GM04504 (cell line): ENCODE data around the gene RAD51B.
A peak's percentile ranks its signal among the peaks of the same experiment; 100 is the strongest.

Source experiments
- DNase-seq: peaks from one replicate; pipeline ENCODE4 v3.0.0-alpha.2; 2012; ENCODE audit warnings: low read depth

RAD51B gene

GRCh38 chr14:68512088-68512487, 692.5 kb downstream of the RAD51B start:
- peak; percentile 65 for DNase-seq

GRCh38 chr14:68513137-68513536, 693.6 kb downstream of the RAD51B start:
- DNase-seq = no peak

GRCh38 chr14:68513838-68514607, 694.4 kb downstream of the RAD51B start:
- no peak for DNase-seq

GRCh38 chr14:68514608-68515194, 695.1 kb downstream of the RAD51B start:
- DNase-seq = no peak

GRCh38 chr14:68516342-68516741, 696.8 kb downstream of the RAD51B start:
- DNase-seq = no peak

GRCh38 chr14:68518166-68518565, 698.6 kb downstream of the RAD51B start:
- no peak for DNase-seq

GRCh38 chr14:68518761-68519670, 699.4 kb downstream of the RAD51B start:
- no peak for DNase-seq

- DNase-seq = no peak
Observed at GRCh38 chr14:68519671-68520187, 700.1 kb downstream of the RAD51B start.

GRCh38 chr14:68520637-68521556, 701.3 kb downstream of the RAD51B start:
- DNase-seq = no peak

GRCh38 chr14:68521557-68521901, 702.0 kb downstream of the RAD51B start:
- no peak for DNase-seq

GRCh38 chr14:68521961-68522509, 702.5 kb downstream of the RAD51B start:
- no peak for DNase-seq

GRCh38 chr14:68522510-68523325, 703.1 kb downstream of the RAD51B start:
- no peak for DNase-seq

- DNase-seq = no peak
Observed at GRCh38 chr14:68523326-68523610, 703.7 kb downstream of the RAD51B start.

GRCh38 chr14:68523989-68524725, 704.6 kb downstream of the RAD51B start:
- peak; percentile 60 for DNase-seq

- no peak for DNase-seq
Observed at GRCh38 chr14:68525516-68525915, 705.9 kb downstream of the RAD51B start.

GRCh38 chr14:68526512-68527091, 707.0 kb downstream of the RAD51B start:
- no peak for DNase-seq

- no peak for DNase-seq
Observed at GRCh38 chr14:68527329-68527851, 707.8 kb downstream of the RAD51B start.

GRCh38 chr14:68528040-68528687, 708.6 kb downstream of the RAD51B start:
- DNase-seq = no peak

GRCh38 chr14:68530443-68530842, 710.9 kb downstream of the RAD51B start:
- no peak for DNase-seq
